GM12878 (cell line): ENCODE results near the gene USP31.

Experiments used
- CTCF ChIP-seq, 3 experiments: IDR thresholded peaks in 2 of 3; conservative IDR thresholded peaks in 1 of 3; 2 replicates each; pipeline ENCODE4 v1.5.1; 2011; ENCODE audit warnings: low read depth in 3 of 3, low read length in 3 of 3, mild to moderate bottlenecking in 3 of 3, control low read depth in 2 of 3, moderate library complexity in 2 of 3, inconsistent platforms in 1 of 3, mixed read lengths in 1 of 3; ENCODE audit not compliant: control insufficient read depth in 2 of 3, insufficient read depth in 1 of 3; ENCODE audit errors: extremely low read depth in 1 of 3
- MXI1 ChIP-seq: fragments of 150-350 bp; IDR thresholded peaks from 2 replicates; pipeline ENCODE4 v1.6.1; 2011; ENCODE audit warnings: low read depth, mild to moderate bottlenecking, inconsistent platforms, low read length, improper control_type of control experiment
- NFIC ChIP-seq: IDR thresholded peaks from 2 replicates; pipeline ENCODE4 v1.6.1; 2012; ENCODE audit warnings: low read depth, mild to moderate bottlenecking, inconsistent platforms, low read length, moderate library complexity
- POLR2A ChIP-seq: IDR thresholded peaks from 2 replicates; pipeline ENCODE4 v1.6.1; 2011; ENCODE audit warnings: low read depth, mild to moderate bottlenecking, low read length
- POLR2AphosphoS5 ChIP-seq: IDR thresholded peaks from 2 replicates; pipeline ENCODE4 v1.6.1; 2011; ENCODE audit warnings: mild to moderate bottlenecking, low read length, inconsistent platforms
- RBBP5 ChIP-seq: fragments of 200-600 bp; sonication (generic); conservative IDR thresholded peaks from 2 replicates; pipeline ENCODE4 v1.6.1; 2016
- RCOR1 ChIP-seq: conservative IDR thresholded peaks from 2 replicates; pipeline ENCODE4 v1.6.1; 2012; ENCODE audit warnings: low read depth, low read length, improper control_type of control experiment
- SIN3A ChIP-seq: IDR thresholded peaks from 2 replicates; pipeline ENCODE4 v1.6.1; 2012; ENCODE audit warnings: low read depth, low read length, improper control_type of control experiment

- TF ChIP-seq CTCF (IDR thresholded peaks at IDR 0.05 in 2 of 3, conservative IDR thresholded peaks at IDR 0.05 in 1 of 3; ENCODE audit: control insufficient read depth in 2 of 3, extremely low read depth in 1 of 3, insufficient read depth in 1 of 3, low read depth in 3 of 3, low read length in 3 of 3), result no peak
- TF ChIP-seq MXI1, result no peak
- no peak for TF ChIP-seq RBBP5
- no peak for TF ChIP-seq RCOR1
- no peak for TF ChIP-seq SIN3A
- TF ChIP-seq POLR2AphosphoS5, result no peak
- TF ChIP-seq NFIC, result no peak
- no peak for TF ChIP-seq POLR2A
Observed at GRCh38 chr16:23092801-23093117, 56.5 kb downstream of the USP31 start.
